ENCODE data around the gene MGAT3. TPM values are rescaled to one million over a fixed set of nuclear protein-coding genes. Genes with fewer than 3 reads are reported as not detected.

The MGAT3 gene
- total RNA-seq, 1 experiment from 2014 or later, result 5.0 TPM

DNA sequence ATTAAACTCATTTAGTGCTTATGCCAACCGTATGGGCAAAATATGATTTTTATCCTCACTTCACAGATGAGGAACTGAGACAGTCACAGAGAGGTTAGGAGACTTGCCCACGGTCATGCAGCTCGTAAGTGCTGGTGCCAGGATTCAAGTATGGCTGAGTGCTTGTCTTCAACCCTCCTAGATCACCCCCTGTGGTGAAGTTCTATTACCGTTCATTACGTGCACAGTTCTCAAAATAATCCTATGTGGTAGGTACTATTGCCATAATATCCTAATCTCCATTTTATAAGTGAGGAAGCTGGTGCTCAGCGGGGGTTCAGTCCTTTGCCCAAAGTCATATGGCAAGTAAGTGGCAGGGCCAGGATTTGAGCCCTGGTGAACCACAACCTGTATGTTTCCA is 46.8 kb downstream of the MGAT3 start:
- no peaks in the 10 kb centered on the region for H3K79me2 ChIP-seq (ENCODE audit: insufficient read depth, low read length)

More for the DNA sequence above, 46.8 kb downstream of the MGAT3 start:
- no peak overlapping the region for H2BK5ac ChIP-seq (ENCODE audit: insufficient read length, low read length)
- H3K23ac ChIP-seq (ENCODE audit: insufficient read length, low read depth, low read length), result no peak overlapping the region
- no peak overlapping the region for H3K27ac Mint-ChIP-seq
- H2AK5ac ChIP-seq (ENCODE audit: insufficient read length, low read length), result no peak overlapping the region
- H2BK15ac ChIP-seq (ENCODE audit: low read depth, low read length), result no peak overlapping the region
- H4K20me1 ChIP-seq (ENCODE audit: control insufficient read depth, insufficient read depth, insufficient read length), result peaks cover 8% of the 10 kb centered on the region
- peaks cover 20% of the 10 kb centered on the region; the same call in 1 of the 2 replicates for H3K27me3 ChIP-seq (ENCODE audit: insufficient read depth, low read length)
- no peak overlapping the region for H2BK20ac ChIP-seq (ENCODE audit: low read depth, low read length, poor library complexity, severe bottlenecking)
- H3K18ac ChIP-seq (ENCODE audit: insufficient read length, low read depth, low read length), result no peak overlapping the region
- H4K8ac ChIP-seq (replicated peaks; ENCODE audit: insufficient read length, low read depth, low read length), result no peak overlapping the region
- no peaks in the 10 kb centered on the region for H3K79me1 ChIP-seq (ENCODE audit: insufficient read depth, low read depth, low read length, poor library complexity, severe bottlenecking)
- H3K23me2 ChIP-seq (ENCODE audit: insufficient read length, low read depth, low read length, poor library complexity, severe bottlenecking), result peaks cover 8% of the 10 kb centered on the region
- H2AFZ ChIP-seq (ENCODE audit: low read length), result no peak overlapping the region
- H3K4me3 Mint-ChIP-seq, result peak overlapping the region; percentile 71 to 87
- H3K27ac ChIP-seq (ENCODE audit: insufficient read length, low read depth, low read length), result no peak overlapping the region
- H3K4ac ChIP-seq (ENCODE audit: low read depth, low read length), result no peak overlapping the region
- H4K5ac ChIP-seq (ENCODE audit: insufficient read length, low read depth, low read length), result no peak overlapping the region
- H4K91ac ChIP-seq (ENCODE audit: insufficient read length, low read depth, low read length), result no peak overlapping the region
- TF ChIP-seq CTCF (conservative IDR thresholded peaks at IDR 0.05), result no peak
- peaks cover 88% of the 10 kb centered on the region for H3K27me3 Mint-ChIP-seq (ENCODE audit: low read depth)
- no peaks in the 10 kb centered on the region for H3K9me3 ChIP-seq (ENCODE audit: control insufficient read depth, low read depth, low read length)
- peaks cover 39 to 52% (median 42%) of the 10 kb centered on the region in 3 experiments for H3K36me3 Mint-ChIP-seq (ENCODE audit: insufficient read depth in 1 of 3, low read depth in 3 of 3)
- no peak for DNase-seq
- no peak overlapping the region for H3K56ac ChIP-seq (ENCODE audit: insufficient read length, low read depth, low read length)
- H3K4me1 ChIP-seq (ENCODE audit: insufficient read depth, low read length), result no peaks in the 10 kb centered on the region; the same call in 1 of the 2 replicates
- H3K4me1 Mint-ChIP-seq, result peaks cover 10 to 14% of the 10 kb centered on the region in 2 experiments
- WGBS (ENCODE audit: extremely low coverage, insufficient read length, low lambda C conversion rate), result no CpG with 5 or more reads among the region's 6 CpGs
- no peak overlapping the region for H3K9ac ChIP-seq (ENCODE audit: extremely low read depth, insufficient read length, low read length)
- H2BK120ac ChIP-seq (ENCODE audit: low read depth, low read length, poor library complexity, severe bottlenecking), result no peak overlapping the region
- no peak overlapping the region for H3K14ac ChIP-seq (ENCODE audit: insufficient read depth, low read length)
- no peak overlapping the region for H3K4me2 ChIP-seq (ENCODE audit: insufficient read depth, insufficient read length, low read length)
- no peak overlapping the region for H3T11ph ChIP-seq (ENCODE audit: low read length)
- H3K9me3 Mint-ChIP-seq, result no peaks in the 10 kb centered on the region
- no peak overlapping the region for H2BK12ac ChIP-seq (ENCODE audit: insufficient read length, low read depth, low read length)

Measured in H9 (cell line).